GM18873 (cell line): ENCODE results near the gene KIF6.

ENCODE experiments used
- ATAC-seq: cut with Tn5 transposase; IDR thresholded peaks from one replicate; pipeline ENCODE4 v1.9.1; 2021; ENCODE audit warnings: mild to moderate bottlenecking, moderate library complexity, moderate number of reproducible peaks; ENCODE audit not compliant: unreplicated experiment, low FRiP score

KIF6 gene

DNA sequence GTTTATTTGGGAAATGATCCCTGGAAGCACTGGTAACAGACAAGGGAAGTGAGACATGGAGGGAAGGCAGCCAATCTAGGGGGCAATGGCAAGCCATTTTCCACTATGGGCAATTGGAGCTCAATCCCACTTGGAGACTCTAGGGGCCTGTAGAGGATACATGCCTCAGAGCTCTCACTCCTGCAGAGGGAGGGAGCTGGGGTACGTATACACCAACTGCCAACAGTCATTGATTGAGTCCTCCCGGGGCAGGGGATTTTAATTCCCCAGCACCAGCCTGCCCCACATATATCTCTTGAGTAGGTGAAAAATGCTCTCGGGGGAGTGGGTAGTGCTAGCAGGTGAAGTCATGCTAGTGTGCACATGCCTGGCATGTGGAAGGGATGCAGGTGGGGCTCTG, 323.8 kb downstream of the KIF6 start:
- no peak for ATAC-seq

- ATAC-seq: no peak
These were observed 325.2 kb downstream of the KIF6 start for GRCh38 chr6:39400026-39400425.

DNA sequence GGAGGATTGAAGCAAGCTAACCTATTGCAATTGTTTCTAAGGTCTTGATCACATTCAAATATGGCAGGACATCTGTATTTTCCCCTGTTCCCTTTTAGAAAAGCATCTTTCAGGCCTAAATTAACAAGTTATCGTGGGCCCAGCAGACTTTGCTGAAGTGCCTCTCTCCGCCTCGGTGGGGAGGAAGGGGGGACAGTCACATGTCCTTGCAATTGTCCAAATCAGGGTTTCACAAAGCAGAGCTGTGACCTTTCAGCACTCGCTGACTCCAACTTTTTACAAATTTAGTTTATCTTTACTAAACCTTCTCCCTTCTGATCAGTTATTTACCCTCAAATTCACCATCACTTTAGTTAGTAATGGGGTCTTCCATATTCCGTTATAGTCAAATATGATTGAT, 328.4 kb downstream of the KIF6 start:
- ATAC-seq: no peak

- ATAC-seq: no peak
These were observed 332.1 kb downstream of the KIF6 start for GRCh38 chr6:39393075-39393474.

DNA sequence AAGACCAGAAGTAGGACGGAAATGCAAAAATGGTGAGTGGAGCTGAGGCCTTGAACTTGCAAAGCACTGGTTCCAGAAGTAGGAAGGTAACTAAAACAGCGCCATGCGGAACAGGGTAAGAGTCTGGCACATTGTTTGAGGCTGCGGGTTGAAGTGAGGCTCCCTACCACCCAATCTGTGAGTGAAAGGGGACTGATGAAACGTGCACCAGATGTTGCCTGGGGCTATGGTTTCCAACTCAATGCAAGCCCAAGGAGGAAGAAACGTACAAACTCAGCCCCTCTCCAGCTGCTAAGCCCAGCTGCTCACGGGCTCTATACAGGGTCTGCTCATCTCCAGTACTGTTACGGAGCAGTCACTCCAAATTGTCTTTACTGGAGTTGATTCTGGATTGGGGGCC, 334.0 kb downstream of the KIF6 start:
- no peak for ATAC-seq

GRCh38 chr6:39389484-39389767, 335.8 kb downstream of the KIF6 start:
- ATAC-seq: no peak

DNA sequence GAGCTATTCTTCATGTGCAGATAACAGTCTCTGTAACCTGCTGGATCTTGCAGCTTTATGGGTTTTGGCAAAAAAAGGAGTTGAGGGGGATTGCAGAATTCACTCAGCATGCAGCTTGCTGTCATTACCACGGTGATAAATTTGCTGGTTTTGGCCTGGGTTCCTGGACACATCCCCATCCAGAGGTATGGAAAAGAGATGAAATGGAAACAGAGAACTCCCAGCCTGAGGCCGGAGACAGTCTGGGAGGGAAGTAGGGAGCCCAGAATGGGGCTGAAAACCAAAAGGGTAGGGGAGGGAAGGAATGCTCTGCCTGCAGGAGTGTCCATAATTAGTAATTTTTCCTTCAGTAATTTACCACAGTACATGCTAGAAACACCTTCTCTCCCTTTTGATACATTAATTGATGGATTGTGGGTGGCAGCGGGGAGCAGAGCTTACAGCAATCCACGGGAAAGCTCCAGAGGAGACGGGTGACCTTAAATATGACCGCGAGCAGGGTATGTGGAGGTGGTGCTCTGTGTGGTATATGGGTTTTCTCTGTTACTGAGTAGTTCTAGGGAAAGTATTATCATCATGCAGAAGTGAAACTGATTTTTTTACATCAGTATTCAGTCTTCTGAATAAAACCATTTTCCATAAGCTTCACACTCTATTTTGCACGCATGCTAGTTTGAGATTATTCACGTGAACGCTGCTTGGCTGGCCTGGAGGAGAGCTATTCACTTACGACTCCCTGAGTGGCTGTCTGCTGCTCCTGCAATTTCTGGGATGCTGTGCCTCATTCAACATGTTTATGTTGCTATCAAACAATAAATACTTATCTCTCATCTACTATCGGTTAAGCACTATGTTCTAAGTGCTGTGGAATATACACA, 336.4 kb downstream of the KIF6 start:
- no peak for ATAC-seq

DNA sequence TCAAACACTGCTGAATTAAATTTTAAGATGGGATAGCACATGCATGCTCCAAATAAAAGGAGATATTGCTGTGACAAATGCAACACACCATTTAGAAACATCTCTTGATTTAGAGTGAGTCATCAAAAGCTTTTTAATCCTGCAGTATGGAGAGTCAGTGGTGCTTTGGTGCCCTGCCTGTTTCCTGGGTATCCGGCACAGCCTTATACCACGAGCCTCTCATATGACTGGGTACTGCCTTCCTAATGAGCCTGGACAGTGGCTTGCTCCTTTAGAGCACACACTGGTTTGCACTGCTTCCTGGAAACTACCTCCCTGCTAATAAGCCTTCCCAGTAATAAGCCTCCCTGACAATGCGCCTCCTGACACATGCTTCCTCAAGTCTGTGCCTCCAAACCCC, 337.4 kb downstream of the KIF6 start:
- ATAC-seq: no peak

DNA sequence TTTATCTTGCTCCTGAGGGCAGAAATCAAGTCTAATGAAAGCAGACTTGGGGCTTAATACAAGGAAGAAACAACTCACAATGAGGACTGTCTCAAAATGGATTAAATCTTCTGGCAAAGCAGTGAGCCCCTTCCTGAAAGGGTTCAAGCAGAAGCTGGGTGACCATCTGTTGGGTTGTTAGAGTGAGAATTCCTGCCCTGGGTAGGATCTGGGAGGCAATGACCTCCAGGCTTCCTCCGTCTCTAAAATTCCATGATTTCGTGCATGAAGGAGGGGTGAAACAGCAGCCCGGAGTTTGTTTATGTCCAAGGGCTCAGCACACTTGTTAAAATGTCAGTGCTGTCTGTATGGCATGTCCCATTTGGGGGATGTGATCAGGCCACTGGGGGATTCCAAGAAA, 338.7 kb downstream of the KIF6 start:
- no peak for ATAC-seq

GRCh38 chr6:39381550-39382140, 343.6 kb downstream of the KIF6 start:
- ATAC-seq: no peak

- no peak for ATAC-seq
These were observed 344.2 kb downstream of the KIF6 start for GRCh38 chr6:39380837-39381549.

DNA sequence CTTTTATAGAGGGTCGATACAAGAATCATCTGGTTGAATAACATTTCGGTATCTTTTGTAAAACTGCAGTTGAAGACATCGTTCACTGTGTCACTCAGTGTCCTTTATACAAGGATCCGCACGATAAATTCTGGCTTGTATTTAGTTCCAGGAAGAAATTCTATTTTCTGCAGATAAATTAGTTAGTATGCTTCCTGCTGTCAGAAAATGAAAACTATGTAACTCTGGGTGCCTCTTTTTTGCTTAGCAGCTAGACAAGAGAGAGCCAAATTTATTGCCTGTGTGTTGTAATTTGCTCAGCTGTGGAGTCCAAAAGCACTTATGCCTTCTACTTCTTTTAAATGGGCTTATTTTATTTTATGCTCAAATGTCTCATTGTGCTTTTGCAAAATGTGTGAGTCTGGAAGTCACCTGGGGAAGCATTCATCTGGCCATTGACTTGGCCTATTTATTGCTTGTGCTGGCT, 346.2 kb downstream of the KIF6 start:
- no peak for ATAC-seq

- no peak for ATAC-seq
These were observed 346.8 kb downstream of the KIF6 start for GRCh38 chr6:39378175-39378959.

DNA sequence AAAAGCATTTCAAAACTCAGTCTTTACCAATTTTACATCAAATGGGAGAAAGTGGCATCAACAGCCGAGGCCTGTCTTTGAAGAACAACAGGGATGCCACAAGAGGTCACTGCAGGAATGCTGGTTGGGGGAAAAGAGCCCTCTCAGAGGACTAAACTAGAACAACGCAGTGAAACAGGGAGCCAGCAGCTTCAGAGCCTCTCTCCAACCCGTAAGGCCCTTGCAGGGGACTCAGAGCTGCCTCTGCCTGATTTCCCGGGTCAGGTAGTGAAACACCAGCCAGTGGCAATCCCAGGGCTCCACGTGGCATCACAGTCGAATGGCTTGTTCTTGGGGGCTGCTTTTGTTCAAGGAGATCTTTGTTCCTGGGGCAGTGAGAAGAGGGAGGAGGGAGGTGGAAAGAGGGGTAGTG, 347.7 kb downstream of the KIF6 start:
- no peak for ATAC-seq

- ATAC-seq: no peak
These were observed 349.8 kb downstream of the KIF6 start for GRCh38 chr6:39375405-39375804.

DNA sequence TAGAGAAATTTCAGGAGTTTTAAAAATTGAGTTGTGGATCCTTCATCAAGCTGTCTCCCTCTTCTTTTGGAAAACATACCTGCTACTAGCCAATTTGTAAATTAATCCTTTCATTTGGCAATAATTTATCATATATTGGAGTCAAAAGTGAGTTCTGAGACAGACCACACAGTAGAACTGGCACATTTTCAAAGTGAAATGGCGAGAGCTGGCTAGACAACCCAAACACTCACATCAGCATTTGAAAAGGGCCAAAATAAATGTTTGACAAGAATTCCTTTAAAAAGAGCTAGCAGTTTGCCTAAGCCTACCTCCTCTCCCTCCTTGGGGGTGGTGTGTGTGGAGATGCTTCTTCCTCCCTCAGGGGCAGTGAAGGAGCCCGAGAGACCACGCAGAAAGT, 354.8 kb downstream of the KIF6 start:
- no peak for ATAC-seq

- ATAC-seq: no peak
These were observed 355.2 kb downstream of the KIF6 start for GRCh38 chr6:39369987-39370386.

DNA sequence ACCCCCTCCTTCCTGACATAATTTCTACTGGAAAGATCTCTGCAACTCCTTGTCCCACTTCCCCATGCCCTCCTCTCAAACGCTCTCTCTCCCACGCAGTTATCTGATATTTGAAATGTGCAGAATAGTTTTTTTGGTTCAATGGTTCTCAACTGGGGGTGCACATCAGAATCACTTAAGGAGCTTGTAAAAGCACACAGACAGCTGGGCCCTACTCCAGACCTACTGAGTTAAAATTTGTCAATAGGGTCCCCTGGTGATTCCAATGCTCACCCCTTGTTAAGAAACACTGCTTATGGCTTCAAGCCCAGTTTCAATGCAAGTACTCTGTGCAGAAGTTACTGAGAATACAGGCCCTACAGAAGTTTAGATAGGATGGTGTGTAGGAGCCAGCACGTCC, 357.5 kb downstream of the KIF6 start:
- ATAC-seq: no peak

DNA sequence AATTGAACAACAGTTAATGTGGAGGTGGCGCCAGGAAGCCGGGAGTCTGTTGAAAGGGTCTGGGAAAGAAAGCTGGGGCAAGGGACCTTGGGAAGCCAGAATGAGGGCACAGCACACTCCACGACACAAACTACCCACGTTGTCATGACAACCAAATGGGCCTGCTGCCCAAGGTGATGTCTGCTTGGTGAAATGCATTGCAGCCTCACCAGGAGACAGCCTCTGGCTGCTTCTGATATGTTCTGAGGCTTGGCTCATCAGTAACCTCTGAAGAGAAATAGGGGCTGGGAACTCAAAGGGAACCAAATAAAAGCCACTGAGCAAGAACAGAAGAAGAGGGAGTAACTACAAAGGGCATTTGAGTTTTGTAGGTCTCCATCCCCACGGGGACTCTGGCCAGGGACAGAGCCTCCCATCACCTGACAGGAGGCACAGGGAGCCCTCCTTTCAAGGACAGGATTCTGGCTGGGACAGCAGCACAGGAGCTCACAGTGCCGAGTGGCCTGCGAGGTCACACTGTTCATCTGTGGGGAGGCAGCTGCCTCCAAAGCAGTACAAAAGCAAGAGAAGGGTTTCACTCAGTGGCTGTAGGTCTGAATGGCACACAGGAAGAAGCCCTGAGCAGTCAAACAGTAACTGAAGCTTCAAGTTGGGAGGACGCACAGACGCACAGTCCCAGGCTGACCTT, 358.1 kb downstream of the KIF6 start:
- no peak for ATAC-seq
